GM18867 (cell line): ENCODE data around the gene MCUR1.
"Not testable (repeated sequence)": the region's sequence is repeated elsewhere in the genome, so short reads cannot be mapped to it uniquely, and the experiment has no call there.

Source experiments
- ATAC-seq: cut with Tn5 transposase; IDR thresholded peaks from one replicate; pipeline ENCODE4 v1.9.1; 2021; ENCODE audit warnings: mild to moderate bottlenecking, moderate library complexity; ENCODE audit not compliant: unreplicated experiment

Gene MCUR1

GRCh38 chr6:13829419-13829818 is 15.1 kb upstream of the MCUR1 start:
- ATAC-seq, result not testable (repeated sequence)

- not testable (repeated sequence) for ATAC-seq
These were observed 14.4 kb upstream of the MCUR1 start for GRCh38 chr6:13828656-13829301.

GRCh38 chr6:13827032-13827431 is 12.7 kb upstream of the MCUR1 start:
- no peak for ATAC-seq

GRCh38 chr6:13825871-13826270 is 11.5 kb upstream of the MCUR1 start:
- no peak for ATAC-seq

- ATAC-seq, result no peak
These were observed 4.0 kb upstream of the MCUR1 start for GRCh38 chr6:13818341-13818740.

- ATAC-seq, result no peak
These were observed 700 bp upstream of the MCUR1 start for GRCh38 chr6:13814938-13815575.

GRCh38 chr6:13813621-13814175 is 659 bp downstream of the MCUR1 start:
- ATAC-seq, result peak; percentile 48

- ATAC-seq, result no peak
These were observed 1.3 kb downstream of the MCUR1 start for GRCh38 chr6:13813026-13813425.

GRCh38 chr6:13812359-13812642 is 2.1 kb downstream of the MCUR1 start:
- ATAC-seq, result no peak

- no peak for ATAC-seq
These were observed 2.6 kb downstream of the MCUR1 start for GRCh38 chr6:13811627-13812358.

GRCh38 chr6:13810688-13811446 is 3.5 kb downstream of the MCUR1 start:
- ATAC-seq, result no peak

GRCh38 chr6:13808801-13809200 is 5.6 kb downstream of the MCUR1 start:
- no peak for ATAC-seq

- ATAC-seq, result no peak
These were observed 6.7 kb downstream of the MCUR1 start for GRCh38 chr6:13807696-13808095.

- ATAC-seq, result no peak
These were observed 10.8 kb downstream of the MCUR1 start for GRCh38 chr6:13803581-13803980.

GRCh38 chr6:13800615-13801014 is 13.7 kb downstream of the MCUR1 start:
- no peak for ATAC-seq

GRCh38 chr6:13796781-13797180 is 17.6 kb downstream of the MCUR1 start:
- no peak for ATAC-seq

- ATAC-seq, result peak; percentile 95
These were observed 19.2 kb downstream of the MCUR1 start for GRCh38 chr6:13795041-13795750.

GRCh38 chr6:13794184-13794583 is 20.2 kb downstream of the MCUR1 start:
- no peak for ATAC-seq

GRCh38 chr6:13789746-13790145 is 24.6 kb downstream of the MCUR1 start:
- no peak for ATAC-seq

- ATAC-seq, result no peak
These were observed 25.5 kb downstream of the MCUR1 start for GRCh38 chr6:13788820-13789219.

GRCh38 chr6:13787137-13787536 is 27.2 kb downstream of the MCUR1 start:
- ATAC-seq, result no peak
